Activated CD4-positive, alpha-beta memory T cell treated with anti-CD3 and anti-CD28 coated beads for 36 hours (primary cell): ENCODE data around the gene ROBO1. TPM values are rescaled to one million over a fixed set of nuclear protein-coding genes. Genes with fewer than 3 reads are reported as not detected.

Experiments
- CTCF ChIA-PET: fragments of 350-600 bp; sonication (Branson Sonifier 250); formaldehyde crosslinking; loops from one replicate; lab custom pipeline; 2021; ENCODE audit warnings: antibody characterized with exemption, inconsistent platforms; lab: Charles Lee
- POLR2A ChIA-PET: fragments of 350-600 bp; sonication (Branson Sonifier 250); formaldehyde crosslinking; loops from one replicate; lab custom pipeline; 2021; ENCODE audit warnings: antibody characterized with exemption; lab: Charles Lee
- DNase-seq: peaks from one replicate; pipeline ENCODE4 v3.0.0-alpha.2; 2020
- H3K27ac Mint-ChIP-seq: one replicate; pipeline ENCODE4 v1.8.0; 2021; ENCODE audit warnings: mixed read lengths
- H3K27me3 Mint-ChIP-seq: one replicate; pipeline ENCODE4 v1.8.0; 2021; ENCODE audit warnings: mixed read lengths
- H3K36me3 Mint-ChIP-seq: one replicate; pipeline ENCODE4 v1.8.0; 2021; ENCODE audit warnings: mixed read lengths
- H3K4me1 Mint-ChIP-seq: one replicate; pipeline ENCODE4 v1.8.0; 2021; ENCODE audit warnings: low read depth, mixed read lengths
- H3K4me3 Mint-ChIP-seq: one replicate; pipeline ENCODE4 v1.8.0; 2021; ENCODE audit warnings: mild to moderate bottlenecking, mixed read lengths
- H3K9me3 Mint-ChIP-seq: one replicate; pipeline ENCODE4 v1.8.0; 2021; ENCODE audit warnings: mixed read lengths
- intact Hi-C: fragments of 100-400 bp; cut with micrococcal nuclease; formaldehyde crosslinking; loops from one replicate; pipeline ENCODE4 v1.15.1; 2023
- total RNA-seq, 2 experiments: library from RNA; stranded (reverse); gene quantifications; one replicate each; pipeline ENCODE4 v1.2.3, GENCODE V29; 2021

The ROBO1 gene
- total RNA-seq, 2 experiments from 2014 or later, result not detected

- Mint-ChIP-seq H3K4me3 (no peak overlapping the region), H3K4me1 (no peaks in the 10 kb centered on the region), H3K36me3 (no peaks in the 10 kb centered on the region), H3K9me3 (peaks cover 12% of the 10 kb centered on the region), H3K27ac (no peak overlapping the region), H3K27me3 (no peaks in the 10 kb centered on the region)
- intact Hi-C loops, result no loop called here
- no peak for DNase-seq
- POLR2A ChIA-PET, result no interaction called here
- CTCF ChIA-PET, result no interaction called here
Observed at GRCh38 chr3:78881501-78881900, 886.3 kb downstream of the ROBO1 start.

DNA sequence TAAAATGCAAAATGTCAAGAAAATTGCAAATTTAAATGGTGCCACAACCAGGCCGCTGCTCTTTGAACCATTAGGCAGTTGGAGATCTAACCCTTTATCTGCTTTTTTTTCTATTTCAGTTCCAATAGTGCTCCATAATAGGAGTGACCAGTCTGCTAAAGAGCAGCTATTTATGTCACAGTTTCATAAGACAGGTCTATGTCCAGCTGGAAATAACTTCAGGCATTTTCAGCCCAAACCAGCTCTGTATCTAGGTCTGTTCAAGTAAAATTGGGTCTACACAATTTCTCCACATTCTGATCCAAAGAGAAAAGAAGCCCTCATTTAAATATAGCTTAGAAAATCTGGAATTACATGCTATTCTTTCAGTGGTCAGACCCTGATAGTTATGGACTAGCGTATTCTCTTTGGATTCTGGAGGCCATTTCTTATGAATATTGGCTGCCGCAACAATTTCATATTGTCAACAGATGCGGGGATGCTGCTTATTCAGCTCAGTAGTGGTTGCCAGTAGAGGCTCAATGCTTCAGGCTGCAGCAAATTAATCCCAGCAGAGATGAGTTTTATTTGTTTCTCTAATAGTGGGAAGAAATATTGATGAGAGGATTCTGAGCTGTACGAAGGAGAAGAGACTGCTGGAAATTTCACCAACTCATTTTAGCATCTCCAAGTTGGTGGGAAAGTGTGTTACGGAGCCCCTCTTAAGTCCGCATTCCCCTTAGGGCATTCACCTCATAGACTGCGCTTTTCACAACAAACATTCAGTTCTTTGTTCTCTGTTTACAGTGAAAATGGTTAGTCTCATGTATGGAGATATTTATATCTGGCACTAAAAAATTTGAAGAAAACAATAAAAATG, 887.0 kb downstream of the ROBO1 start:
- no peaks in the 10 kb centered on the region for H3K36me3 Mint-ChIP-seq
- H3K4me3 Mint-ChIP-seq, result no peak overlapping the region
- ChIA-PET POLR2A (no interaction called here), CTCF (no interaction called here)
- no peaks in the 10 kb centered on the region for H3K4me1 Mint-ChIP-seq
- intact Hi-C loops, result no loop called here
- H3K27ac Mint-ChIP-seq, result no peak overlapping the region
- no peaks in the 10 kb centered on the region for H3K27me3 Mint-ChIP-seq
- DNase-seq, result no peak
- peaks cover 12% of the 10 kb centered on the region for H3K9me3 Mint-ChIP-seq

DNA sequence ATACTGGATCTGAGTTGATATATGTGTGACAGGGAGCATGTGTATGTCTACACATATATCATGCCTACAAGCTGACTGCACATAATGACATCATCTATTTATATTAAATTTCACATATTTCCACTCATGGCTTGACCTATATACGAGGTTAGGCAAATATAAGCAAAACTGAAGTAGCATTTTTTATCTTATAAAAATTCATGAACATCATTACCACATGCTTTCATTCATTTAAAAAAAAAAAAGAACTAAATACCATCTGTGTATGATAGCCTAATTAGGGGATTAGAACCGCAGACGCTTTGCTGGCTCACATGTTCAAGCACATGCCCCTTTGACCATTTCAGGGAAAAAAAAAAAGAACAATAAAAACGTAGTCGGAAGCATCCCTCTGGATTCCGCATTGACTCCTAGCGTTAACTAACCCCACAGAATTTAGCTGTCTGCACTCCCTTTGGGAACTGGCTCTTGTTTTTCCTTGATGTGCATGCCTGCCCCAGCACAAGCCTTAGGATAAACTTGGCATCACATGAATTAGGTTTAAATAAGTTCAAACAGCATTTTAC, 888.4 kb downstream of the ROBO1 start:
- H3K27me3 Mint-ChIP-seq, result no peaks in the 10 kb centered on the region
- H3K36me3 Mint-ChIP-seq, result no peaks in the 10 kb centered on the region
- no peak for DNase-seq
- CTCF ChIA-PET, result no interaction called here
- POLR2A ChIA-PET, result no interaction called here
- H3K4me3 Mint-ChIP-seq, result no peak overlapping the region
- intact Hi-C loops, result no loop called here
- H3K9me3 Mint-ChIP-seq, result peaks cover 13% of the 10 kb centered on the region
- H3K4me1 Mint-ChIP-seq, result no peaks in the 10 kb centered on the region
- no peak overlapping the region for H3K27ac Mint-ChIP-seq

- no peaks in the 10 kb centered on the region for H3K27me3 Mint-ChIP-seq
- ChIA-PET POLR2A (no interaction called here), CTCF (no interaction called here)
- H3K36me3 Mint-ChIP-seq, result no peaks in the 10 kb centered on the region
- DNase-seq, result no peak
- no peak overlapping the region for H3K27ac Mint-ChIP-seq
- no peaks in the 10 kb centered on the region for H3K4me1 Mint-ChIP-seq
- no peak overlapping the region for H3K4me3 Mint-ChIP-seq
- intact Hi-C loops, result no loop called here
- peaks cover 13% of the 10 kb centered on the region for H3K9me3 Mint-ChIP-seq
Observed at GRCh38 chr3:78878789-78879188, 889.0 kb downstream of the ROBO1 start.

GRCh38 chr3:78878011-78878410, 889.8 kb downstream of the ROBO1 start:
- Mint-ChIP-seq H3K4me3 (no peak overlapping the region), H3K27me3 (no peaks in the 10 kb centered on the region), H3K4me1 (no peaks in the 10 kb centered on the region), H3K36me3 (no peaks in the 10 kb centered on the region), H3K9me3 (peaks cover 14% of the 10 kb centered on the region), H3K27ac (no peak overlapping the region)
- intact Hi-C loops, result no loop called here
- ChIA-PET CTCF (no interaction called here), POLR2A (no interaction called here)
- DNase-seq, result no peak

- Mint-ChIP-seq H3K4me3 (no peak overlapping the region), H3K9me3 (peaks cover 19% of the 10 kb centered on the region), H3K27me3 (no peaks in the 10 kb centered on the region), H3K36me3 (no peaks in the 10 kb centered on the region), H3K4me1 (no peaks in the 10 kb centered on the region), H3K27ac (no peak overlapping the region)
- no peak for DNase-seq
- CTCF ChIA-PET, result no interaction called here
- POLR2A ChIA-PET, result no interaction called here
- intact Hi-C loops, result no loop called here
Observed at GRCh38 chr3:78875851-78876250, 891.9 kb downstream of the ROBO1 start.

GRCh38 chr3:78875436-78875835, 892.4 kb downstream of the ROBO1 start:
- Mint-ChIP-seq H3K4me1 (no peaks in the 10 kb centered on the region), H3K27ac (no peak overlapping the region), H3K27me3 (no peaks in the 10 kb centered on the region), H3K4me3 (no peak overlapping the region), H3K9me3 (peaks cover 19% of the 10 kb centered on the region), H3K36me3 (no peaks in the 10 kb centered on the region)
- ChIA-PET POLR2A (no interaction called here), CTCF (no interaction called here)
- intact Hi-C loops, result no loop called here
- no peak for DNase-seq

DNA sequence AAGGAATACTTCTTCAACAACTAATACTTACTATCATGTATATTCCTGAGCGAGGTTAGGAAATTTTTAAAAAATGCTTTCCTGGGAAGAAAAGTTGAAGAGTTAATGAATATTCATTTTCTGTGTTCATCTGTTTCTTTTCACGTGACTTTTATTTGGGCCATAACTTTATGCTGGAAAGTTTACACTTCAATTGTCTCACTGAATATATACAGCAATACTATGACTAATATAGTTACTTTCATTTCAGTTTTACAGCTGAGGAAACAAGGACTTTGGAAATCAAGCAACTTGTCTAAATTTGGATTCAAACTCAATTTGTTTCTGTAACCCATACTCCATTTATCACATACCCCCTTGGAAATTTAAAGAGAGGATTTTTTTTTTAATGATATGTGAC, 894.2 kb downstream of the ROBO1 start:
- H3K4me3 Mint-ChIP-seq, result no peak overlapping the region
- ChIA-PET CTCF (no interaction called here), POLR2A (no interaction called here)
- no peak for DNase-seq
- peaks cover 16% of the 10 kb centered on the region for H3K9me3 Mint-ChIP-seq
- no peaks in the 10 kb centered on the region for H3K27me3 Mint-ChIP-seq
- no peaks in the 10 kb centered on the region for H3K4me1 Mint-ChIP-seq
- no peaks in the 10 kb centered on the region for H3K36me3 Mint-ChIP-seq
- no peak overlapping the region for H3K27ac Mint-ChIP-seq
- intact Hi-C loops, result no loop called here

DNA sequence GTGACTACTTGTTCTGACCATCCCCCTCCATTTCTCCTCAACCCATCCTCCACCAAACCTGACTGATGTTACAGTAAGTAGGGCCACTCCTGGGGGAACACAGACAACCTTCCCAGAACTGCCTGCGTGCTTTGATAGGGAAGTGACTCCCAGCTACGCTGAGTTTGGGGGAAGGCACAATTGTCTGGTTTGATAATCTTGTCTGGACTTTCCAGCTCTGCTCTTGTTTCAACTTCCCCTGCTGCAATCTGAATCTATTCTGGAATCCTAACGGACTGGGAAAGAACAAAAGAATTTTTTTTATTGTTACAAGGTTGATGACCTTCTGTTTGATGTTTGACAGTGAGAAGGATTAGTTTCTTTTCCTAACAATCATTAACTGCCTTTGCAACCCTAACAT, 895.6 kb downstream of the ROBO1 start:
- no peak overlapping the region for H3K27ac Mint-ChIP-seq
- POLR2A ChIA-PET, result no interaction called here
- no peaks in the 10 kb centered on the region for H3K27me3 Mint-ChIP-seq
- H3K9me3 Mint-ChIP-seq, result peaks cover 14% of the 10 kb centered on the region
- H3K36me3 Mint-ChIP-seq, result no peaks in the 10 kb centered on the region
- intact Hi-C loops, result no loop called here
- CTCF ChIA-PET, result no interaction called here
- H3K4me3 Mint-ChIP-seq, result no peak overlapping the region
- DNase-seq, result no peak
- H3K4me1 Mint-ChIP-seq, result no peaks in the 10 kb centered on the region

DNA sequence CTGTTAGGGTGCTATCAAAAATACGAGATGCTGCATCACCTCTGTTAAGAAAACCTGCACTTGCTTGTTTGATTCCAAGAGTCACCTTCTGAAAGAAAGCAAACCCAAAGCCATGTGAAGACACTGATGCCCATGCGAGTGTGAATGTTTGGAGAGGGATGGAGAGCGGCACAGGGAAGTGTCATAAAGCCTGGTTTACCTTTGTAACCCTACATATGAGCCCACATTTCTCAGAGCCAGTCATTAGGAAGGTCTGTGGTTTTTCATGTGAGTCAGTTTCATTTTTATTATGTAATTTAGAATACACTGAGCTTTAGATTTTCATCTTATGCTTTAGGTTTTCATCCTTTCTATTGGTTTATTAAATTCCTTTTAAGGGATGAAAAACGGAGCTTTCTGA, 896.8 kb downstream of the ROBO1 start:
- Mint-ChIP-seq H3K4me3 (no peak overlapping the region), H3K27me3 (no peaks in the 10 kb centered on the region), H3K9me3 (peaks cover 14% of the 10 kb centered on the region), H3K4me1 (no peaks in the 10 kb centered on the region), H3K36me3 (no peaks in the 10 kb centered on the region), H3K27ac (no peak overlapping the region)
- ChIA-PET CTCF (no interaction called here), POLR2A (no interaction called here)
- DNase-seq, result no peak
- intact Hi-C loops, result no loop called here

- Mint-ChIP-seq H3K4me3 (no peak overlapping the region), H3K27ac (no peak overlapping the region), H3K36me3 (no peaks in the 10 kb centered on the region), H3K4me1 (no peaks in the 10 kb centered on the region), H3K9me3 (peaks cover 10% of the 10 kb centered on the region), H3K27me3 (no peaks in the 10 kb centered on the region)
- DNase-seq, result no peak
- intact Hi-C loops, result no loop called here
- ChIA-PET CTCF (no interaction called here), POLR2A (no interaction called here)
Observed at GRCh38 chr3:78870484-78870883, 897.3 kb downstream of the ROBO1 start.

DNA sequence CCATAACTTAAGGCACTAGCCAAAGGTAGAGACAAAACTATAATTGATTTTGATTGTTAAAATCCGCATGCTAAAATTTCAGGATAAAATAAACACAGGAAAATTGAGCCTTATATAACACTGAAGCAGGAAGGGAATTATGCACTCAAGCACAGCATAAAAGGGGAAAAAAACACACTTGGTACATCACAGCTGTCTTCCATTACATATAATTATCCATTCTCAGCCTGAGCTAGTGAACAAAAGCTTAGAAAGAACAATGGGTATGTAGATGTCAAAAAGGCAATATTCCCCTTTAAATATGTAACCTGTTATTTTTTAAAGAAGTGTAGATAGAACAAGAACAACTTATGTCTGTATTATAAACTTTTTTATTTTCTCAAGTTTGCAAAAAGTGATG, 899.2 kb downstream of the ROBO1 start:
- no peak overlapping the region for H3K4me3 Mint-ChIP-seq
- intact Hi-C loops, result no loop called here
- H3K27ac Mint-ChIP-seq, result no peak overlapping the region
- peaks cover 13% of the 10 kb centered on the region for H3K9me3 Mint-ChIP-seq
- H3K36me3 Mint-ChIP-seq, result no peaks in the 10 kb centered on the region
- CTCF ChIA-PET, result no interaction called here
- no peaks in the 10 kb centered on the region for H3K27me3 Mint-ChIP-seq
- POLR2A ChIA-PET, result no interaction called here
- no peaks in the 10 kb centered on the region for H3K4me1 Mint-ChIP-seq
- DNase-seq, result no peak
